GM19351 (cell line): ENCODE results near the gene DCTN5.
"Not testable (repeated sequence)": the region's sequence is repeated elsewhere in the genome, so short reads cannot be mapped to it uniquely, and the experiment has no call there.

Source experiments
- ATAC-seq: cut with Tn5 transposase; IDR thresholded peaks from one replicate; pipeline ENCODE4 v1.9.1; 2021; ENCODE audit warnings: mild to moderate bottlenecking, moderate library complexity; ENCODE audit not compliant: unreplicated experiment

The DCTN5 gene

DNA sequence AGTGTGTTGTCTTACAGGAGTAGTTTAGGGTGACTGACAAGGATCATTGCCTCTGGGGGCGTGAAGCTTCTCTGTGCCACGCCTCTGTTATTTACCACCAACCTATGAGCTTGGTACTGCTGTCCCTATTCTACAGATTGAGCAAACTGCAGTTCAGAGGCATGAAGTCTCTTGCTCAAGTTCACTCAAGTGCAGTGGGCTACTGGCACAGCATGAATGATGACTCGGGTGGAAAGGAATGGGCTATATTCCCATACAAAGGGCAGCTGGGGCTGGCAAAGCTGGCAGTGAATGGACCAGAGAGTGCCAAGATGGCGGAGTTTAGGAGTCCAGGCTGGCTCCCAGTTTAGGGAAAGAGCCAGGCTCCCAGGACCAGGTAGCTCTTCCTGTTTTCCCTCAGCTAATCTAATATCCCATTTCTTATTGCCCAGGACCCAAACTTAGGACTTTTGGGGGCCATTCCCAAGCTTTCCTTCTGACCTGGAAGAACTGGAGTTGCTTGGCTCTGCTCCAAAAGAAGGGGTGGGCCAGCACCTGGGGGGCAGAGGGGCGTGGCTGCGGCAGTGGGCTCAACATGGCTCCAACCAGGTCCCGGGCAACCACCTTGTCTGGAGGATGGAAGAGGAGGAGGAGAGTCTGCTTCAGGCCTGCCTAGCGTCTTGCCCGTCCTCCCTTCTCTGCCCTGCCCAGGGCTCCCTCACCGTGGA, 50.4 kb downstream of the DCTN5 start:
- ATAC-seq, result no peak

DNA sequence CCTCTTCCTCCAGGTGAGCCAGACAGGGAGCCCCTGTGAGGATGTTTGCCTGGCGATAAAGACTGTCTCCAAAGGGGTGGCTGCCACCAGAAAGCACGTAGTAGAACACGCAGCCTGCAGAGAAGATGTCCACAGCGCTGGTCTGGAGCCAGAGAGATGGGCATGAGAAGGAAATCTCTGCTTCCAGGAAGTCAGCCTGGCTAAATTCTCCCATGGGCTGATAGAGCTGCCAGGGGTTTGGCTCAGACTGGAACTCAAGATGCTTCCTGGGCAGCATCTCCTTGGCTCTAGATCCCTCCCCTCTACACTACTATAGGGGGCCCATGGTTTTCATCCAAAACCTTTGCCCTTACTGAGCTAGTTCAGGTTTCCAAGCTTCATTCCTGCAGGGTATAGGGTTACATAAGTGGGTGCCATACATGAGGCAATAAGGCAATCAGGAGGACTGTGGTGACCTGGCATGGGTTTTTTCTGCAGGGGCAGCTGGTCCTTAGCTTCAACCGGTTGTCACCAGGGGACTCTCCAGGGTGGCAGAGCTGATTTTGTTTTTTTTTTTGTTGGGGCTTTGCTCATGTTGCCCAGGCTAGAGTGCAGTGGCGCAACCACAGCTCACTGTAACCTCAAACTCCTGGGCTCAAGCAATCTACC, 51.0 kb downstream of the DCTN5 start:
- ATAC-seq, result no peak

DNA sequence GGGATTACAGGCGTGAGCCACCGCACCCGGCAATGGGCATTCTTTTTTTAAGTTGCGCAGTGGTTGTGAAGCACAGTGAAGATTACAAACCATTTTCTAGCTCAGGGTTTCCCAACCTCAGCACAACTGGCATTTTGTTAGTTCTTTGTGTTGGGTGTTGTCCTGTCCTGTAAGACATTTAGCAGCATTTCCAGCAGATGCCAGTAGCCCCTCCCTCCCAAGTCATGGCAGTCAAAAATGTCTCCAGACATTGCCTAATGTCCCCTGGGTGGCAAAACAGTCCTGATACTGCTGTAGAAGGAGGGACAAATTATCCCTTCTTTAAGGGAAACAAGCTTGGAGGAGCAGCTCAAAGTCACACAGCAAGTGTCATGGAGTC, 53.0 kb downstream of the DCTN5 start:
- ATAC-seq, result no peak

DNA sequence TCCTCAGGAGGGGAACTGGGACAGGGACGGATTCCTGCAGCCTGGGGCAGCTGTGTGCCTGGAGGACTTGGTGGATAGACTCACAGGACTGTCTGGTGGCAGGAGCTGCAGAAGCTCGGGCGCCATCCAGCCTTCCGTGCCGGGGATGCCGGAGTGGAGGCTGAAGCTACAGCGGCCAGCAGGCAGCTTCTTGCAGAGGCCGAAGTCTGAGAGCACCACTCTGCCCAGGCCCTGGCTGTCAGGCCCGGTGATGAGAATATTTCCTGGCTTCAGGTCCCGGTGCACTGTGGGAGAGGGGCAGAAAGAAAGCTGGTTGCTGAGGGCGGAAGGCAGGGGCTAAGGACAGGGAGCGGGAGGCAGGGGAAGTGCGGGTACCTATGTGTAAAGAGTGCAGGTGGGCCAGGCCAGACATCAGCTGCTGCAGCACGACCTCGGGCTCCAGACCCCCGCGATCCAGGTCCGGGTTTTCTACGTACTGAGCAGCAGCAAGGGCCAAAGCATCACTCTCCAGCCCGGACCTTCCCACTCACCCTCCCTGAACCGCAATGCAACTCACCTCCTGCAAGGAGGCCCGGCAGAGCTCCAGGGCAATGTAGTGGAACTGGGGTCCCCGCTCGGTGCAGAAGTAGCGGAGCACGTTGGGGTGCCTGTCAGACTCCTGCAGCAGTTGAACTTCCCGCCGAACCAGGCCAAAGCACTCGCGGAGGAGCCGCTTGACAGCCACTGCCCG, 53.5 kb downstream of the DCTN5 start:
- no peak for ATAC-seq

DNA sequence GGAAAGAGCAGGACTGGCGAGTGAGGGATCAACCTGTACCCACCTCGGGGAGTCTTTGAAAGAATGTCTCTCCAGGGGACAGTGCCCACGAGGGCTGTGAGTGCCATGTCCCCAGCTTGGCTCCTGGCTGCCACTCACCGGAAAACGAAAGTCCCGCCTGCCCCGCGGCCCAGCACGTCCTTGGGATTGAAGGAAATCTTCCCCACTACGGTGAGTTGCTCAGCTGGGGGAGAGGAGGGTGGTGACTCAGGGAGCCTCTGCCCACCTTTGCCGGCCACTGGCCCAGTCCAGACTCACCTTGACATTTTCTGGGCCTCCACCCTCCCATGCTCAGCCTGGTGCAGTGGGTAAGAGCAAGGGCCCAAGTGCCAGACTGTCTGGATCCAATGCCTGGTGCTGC, 54.5 kb downstream of the DCTN5 start:
- no peak for ATAC-seq

DNA sequence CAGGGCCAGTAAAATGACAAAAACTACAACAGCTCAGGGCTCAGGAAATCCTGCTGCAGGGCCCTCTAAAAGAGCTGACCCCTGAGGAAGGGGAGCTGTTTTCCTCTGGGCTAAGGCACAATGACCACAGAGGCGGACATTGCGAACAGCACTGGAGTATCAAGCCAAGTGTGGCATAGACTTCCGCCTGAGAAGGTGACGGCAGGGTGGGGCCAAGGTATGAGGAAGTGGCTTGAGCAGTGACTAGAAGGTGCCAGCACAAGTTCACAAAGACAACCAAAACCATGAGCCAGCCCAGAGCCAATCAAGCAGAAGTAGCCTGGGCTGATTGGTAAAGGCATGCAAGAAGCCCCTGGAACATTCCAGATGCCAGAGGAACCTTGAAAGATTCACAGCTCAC, 57.8 kb downstream of the DCTN5 start:
- no peak for ATAC-seq

DNA sequence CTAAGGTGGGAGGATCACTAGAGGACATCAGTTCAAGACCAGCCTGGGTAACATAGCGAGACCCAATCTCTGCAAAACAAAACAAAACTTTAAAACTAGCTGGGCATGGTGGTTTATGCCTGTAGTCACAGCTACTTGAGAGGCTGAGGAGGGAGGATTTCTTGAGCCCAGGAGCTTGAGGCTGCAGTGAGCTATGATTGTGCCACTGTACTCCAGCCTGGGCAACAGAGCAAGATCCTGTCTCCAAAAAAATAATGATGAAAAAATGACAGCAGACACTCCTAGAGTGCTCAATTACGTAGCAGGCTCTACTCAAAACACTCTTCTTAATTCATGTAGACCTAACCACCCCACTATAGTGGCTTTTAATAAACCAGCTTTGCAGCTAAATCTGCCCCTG, 58.8 kb downstream of the DCTN5 start:
- no peak for ATAC-seq

DNA sequence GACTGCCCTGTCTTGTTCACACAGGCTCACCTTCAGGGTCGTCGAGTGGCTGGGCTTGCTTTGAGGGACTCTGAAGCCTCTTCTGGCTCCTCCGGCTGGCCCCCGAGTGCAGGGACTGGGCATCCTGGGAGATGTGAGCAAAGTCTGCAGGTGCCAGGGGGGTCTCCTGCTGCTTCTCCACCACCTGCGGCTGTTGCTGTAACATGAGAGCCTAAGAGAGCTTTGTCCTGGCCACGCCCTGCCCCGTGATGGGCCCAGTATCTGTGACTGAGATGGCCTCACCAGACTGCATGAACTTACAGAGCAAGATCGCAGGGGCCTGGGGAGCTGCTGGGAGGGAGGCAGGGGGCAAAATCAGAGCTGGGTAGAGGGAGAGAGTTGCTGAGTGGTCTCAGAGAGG, 59.2 kb downstream of the DCTN5 start:
- ATAC-seq, result no peak

DNA sequence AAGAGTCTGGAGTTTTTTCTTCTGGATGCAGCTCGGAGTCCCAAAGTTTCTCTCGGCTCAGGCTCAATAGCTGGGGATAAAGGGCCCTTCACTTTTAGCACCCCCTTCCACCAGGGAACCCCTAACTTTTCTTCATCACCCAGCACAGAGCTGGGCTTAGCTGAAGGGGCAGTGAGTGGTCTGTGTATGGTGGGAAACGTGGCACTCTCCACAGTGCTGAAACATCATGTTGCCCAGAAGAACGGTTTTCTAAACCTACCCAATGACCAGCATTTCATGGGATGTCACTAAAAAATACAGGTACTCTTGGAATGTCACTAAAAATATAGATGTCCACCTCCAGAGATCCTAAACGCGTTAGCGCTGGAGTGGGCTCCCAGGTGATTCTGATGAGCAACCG, 59.8 kb downstream of the DCTN5 start:
- no peak for ATAC-seq

DNA sequence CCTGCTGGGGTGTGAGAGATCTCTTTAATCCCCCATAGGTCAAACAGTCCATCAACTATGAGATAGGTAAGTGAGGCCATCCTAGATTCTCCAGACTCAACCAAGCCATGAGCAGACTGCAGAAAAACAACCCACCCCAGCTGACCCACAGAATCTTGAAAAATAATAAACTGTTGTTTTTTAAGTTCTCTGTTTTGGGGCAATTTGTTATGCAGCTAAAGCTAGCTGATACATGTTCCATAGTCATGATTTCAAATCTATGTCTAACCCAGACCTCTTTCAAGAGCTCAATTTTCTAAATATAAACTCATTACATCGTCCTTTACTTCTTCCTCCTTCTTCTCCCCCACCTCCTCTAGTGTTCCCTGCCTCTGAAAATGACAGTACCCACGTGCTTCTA, 61.7 kb downstream of the DCTN5 start:
- no peak for ATAC-seq

DNA sequence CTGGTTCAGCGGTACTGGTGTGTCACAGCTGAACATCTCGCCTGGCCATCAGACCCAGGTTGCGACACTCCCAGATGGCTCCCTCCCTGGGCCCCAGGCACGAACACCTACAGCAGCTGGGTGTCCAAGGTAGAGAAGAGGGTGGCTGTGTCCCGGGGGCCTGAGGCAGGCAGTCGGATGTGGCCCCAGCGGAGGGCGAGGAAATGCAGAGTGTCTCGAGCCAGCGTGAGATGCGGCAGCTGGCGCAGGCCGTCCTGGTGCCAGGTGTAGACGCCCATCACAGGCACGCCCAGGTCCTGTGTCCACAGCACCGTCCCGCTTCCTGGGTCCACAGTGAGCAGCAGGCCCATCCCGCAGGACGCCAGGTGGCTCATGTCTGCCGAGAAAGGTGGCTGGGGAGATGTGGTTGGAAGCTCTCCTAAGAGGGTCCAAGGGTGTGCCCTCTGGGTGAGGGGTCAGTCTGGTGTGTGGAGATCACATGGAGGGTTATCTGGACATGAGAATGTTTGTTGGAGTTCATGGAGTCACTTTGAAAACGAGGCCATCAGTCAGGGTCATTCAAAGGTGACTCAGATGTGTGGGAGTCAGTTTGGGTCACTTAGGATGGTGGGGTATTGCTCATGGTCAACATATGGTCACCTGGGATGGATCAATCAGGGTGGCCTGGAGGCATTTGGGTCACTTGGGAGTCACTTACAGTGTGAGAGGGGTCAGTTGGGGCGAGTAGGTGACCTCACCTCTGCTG, 63.7 kb downstream of the DCTN5 start:
- no peak for ATAC-seq

DNA sequence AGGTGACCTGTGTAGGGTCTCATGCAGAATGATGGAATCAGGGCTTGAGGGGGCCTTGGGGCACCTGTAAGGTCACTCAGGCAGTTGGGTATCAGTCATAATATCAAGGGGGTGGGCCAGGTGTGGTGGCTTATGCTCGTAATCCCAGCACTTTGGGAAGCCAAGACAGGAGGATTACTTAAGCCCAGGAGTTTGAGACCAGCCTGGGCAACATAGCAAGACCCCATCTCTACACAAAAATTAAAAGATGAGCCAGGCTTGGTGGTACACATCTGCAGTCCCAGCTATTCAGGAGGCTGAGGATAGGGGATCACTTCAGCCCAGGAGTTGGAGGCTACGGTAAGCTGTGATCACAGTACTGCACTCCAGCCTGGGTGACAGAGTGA, 64.2 kb downstream of the DCTN5 start:
- ATAC-seq, result no peak

DNA sequence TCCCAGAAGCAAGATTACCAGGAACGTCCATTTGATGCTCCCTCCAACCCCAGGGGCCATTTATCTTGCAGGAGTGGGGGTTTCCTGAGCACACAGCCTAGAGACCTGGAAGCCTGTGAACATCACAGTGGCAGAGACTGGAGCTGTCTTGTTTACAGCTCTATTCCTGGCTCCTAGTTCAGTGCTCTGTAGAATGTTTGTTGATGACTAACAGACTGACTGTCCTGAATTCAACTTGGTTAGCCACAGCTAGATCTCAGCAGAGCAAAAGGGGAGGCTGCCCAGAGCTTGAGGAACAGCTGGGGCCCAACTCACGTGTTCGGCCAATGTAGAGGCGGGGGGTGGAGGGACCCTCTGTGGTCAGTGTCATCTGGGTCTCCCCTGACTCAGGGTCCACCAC, 65.2 kb downstream of the DCTN5 start:
- ATAC-seq, result no peak

DNA sequence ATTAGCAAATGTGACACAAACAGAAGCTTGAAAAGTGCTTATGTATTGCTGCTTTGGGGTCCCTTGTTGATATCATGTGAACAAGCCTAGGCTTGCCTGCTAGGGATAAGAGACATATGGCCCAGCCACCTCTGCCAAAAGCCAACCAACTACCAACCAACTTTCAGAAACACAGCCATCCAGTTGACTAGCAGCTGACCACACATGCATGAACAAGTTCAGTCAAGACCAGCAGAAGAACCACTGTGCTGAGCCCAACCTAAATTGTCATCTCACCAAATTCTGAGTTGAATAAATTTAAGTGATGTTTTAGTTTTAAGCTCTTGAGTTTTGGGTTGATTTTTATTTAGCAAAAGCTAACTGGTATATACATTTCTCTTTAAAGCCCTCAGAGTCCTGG, 68.3 kb downstream of the DCTN5 start:
- ATAC-seq, result no peak

DNA sequence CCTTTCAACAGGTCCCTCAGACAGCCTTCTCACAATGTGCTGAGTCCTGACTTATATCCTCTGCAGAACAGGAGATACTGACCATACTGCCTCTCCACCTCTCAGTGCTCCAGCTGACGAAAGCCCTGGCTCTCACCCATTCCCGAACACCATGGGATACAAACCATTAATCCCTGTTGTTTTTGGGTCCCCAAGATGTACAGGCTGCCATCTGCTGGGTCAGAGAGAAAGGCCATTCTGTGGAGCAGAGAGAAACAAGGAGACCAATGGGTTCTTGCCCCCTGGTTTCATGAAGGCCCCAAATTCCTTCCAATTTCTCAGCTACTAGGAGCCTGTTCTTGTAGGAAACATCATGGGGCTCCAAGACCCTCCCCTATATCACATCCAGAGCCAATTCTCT, 68.7 kb downstream of the DCTN5 start:
- ATAC-seq, result no peak

DNA sequence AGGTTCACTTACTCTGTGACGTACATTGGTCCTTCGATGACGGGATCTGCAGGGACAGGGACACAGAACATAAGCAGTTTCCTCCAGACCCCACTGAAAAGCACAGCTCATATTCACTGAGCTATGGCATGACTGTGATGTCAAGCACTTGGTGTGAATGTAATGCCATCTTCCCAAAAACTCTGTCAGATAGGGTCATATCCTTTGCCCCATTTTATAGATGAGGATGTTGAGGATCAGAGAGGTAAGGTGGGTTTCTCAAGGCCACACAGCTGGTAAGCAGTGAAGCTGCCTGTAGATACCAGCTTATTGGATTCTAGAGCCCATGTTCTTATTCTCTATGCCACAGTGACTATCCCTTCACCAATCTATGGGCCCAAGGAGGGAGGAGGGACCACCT, 69.2 kb downstream of the DCTN5 start:
- no peak for ATAC-seq

DNA sequence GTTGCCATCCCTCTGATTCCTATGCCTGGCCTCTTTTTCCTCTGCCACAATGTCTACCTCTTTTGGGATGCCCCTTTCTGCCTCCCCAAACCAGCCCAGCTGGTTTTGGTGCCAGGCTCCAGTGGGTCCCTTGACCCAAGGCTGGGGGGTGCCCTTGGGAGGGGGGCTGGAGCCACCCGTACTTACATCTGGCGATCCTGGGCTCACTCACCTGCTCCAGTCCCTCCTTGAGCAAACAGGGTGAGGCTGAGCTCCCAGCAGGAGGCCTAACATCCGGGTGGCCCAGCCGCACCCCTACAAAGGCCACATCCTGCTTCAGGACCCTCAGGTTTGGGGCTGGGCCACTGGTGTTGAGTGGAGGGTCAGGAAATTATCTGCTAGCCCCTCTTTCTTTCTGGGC, 70.5 kb downstream of the DCTN5 start:
- ATAC-seq, result no peak

DNA sequence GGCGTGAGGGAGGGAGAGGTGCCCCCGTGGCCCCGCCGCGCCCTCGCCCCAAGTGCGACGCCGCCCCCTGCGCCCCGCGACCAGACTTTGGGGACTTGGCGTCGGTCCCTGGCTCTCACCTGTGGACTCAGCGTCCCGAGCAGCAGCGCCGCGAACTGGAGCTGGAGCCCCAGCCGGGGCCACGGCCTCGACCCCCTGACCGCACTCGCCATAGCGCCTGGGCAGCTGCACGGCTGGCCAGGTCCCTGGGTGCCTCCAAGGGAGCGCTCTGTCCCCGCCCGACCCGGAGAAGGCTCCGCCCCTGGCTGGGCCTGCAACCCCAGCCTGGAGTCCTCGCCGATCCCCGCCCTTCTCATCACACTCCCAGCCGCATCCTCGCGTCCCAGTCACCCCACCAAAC, 71.7 kb downstream of the DCTN5 start, which contains the start of gene ERN2:
ERN2 (minus strand) TSS at position 247 of the 400 bp plus-strand sequence; CDS start at position 212, 35 bp downstream.
- no peak for ATAC-seq

DNA sequence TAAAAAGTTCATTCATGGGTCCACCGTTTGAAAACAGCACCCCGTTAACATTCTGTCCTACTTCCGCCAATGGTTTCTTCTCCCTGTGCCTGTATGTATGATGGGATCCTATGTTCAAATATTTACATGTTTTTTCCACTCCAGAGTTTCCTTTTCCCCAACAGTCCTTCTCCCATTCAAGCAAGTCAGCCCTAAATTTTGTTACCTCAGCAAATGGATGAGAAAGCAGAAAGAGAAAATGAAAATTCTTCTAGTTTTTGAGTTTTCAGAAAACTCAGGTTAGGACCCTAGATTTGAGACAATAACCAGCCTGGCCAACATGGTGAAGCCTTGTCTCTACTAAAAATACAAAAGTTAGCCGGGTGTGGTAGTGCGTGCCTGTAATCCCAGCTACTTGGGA, 75.2 kb downstream of the DCTN5 start:
- ATAC-seq, result no peak

DNA sequence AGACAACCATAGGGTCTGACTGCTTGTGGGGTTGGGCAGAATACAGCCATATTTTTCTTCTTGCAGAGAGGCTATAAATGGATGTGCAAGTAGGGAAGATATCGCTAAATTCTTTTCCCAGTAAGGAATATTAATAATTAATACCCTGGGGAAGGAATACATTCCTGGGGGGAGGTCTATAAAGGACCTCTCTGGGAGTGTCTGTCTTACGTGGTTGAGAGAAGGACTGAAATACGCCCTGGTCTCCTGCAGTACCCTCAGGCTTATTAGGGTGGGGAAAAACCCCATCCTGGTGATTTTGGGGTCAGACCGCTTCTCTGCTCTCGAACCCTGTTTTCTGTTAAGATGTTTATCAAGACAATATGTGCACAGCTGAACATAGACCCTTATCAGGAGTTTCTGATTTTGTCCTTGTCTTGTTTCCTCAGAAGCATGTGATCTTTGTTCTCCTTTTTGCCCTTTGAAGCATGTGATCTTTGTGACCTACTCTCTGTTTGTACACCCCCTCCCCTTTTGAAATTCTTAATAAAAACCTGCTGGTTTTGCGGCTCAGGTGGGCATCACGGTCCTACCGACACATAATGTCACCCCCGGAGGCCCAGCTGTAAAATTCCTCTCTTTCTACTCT, 81.5 kb downstream of the DCTN5 start:
- not testable (repeated sequence) for ATAC-seq
